Measurements from ENCODE around the gene EPHA7.

Gene EPHA7

GRCh38 chr6:93272211-93272610 is 147.1 kb downstream of the EPHA7 start:
- H3K4me1 ChIP-seq (ENCODE audit: control insufficient read depth, insufficient read depth, low read length), result no peaks in the 10 kb centered on the region
- no peak overlapping the region for H3K9ac ChIP-seq (ENCODE audit: low read length)
- H3K9me3 ChIP-seq (ENCODE audit: control insufficient read depth, low read length), result no peaks in the 10 kb centered on the region
- no peak overlapping the region for H3K4me3 ChIP-seq (ENCODE audit: low read length)
- no peaks in the 10 kb centered on the region for H3K36me3 ChIP-seq (ENCODE audit: control insufficient read depth, insufficient read depth, low read length)
- H3K27me3 ChIP-seq (ENCODE audit: control insufficient read depth, insufficient read depth, low read length), result no peaks in the 10 kb centered on the region

GRCh38 chr6:93266116-93266817 is 153.1 kb downstream of the EPHA7 start:
- H3K36me3 ChIP-seq (ENCODE audit: control insufficient read depth, insufficient read depth, low read length), result no peaks in the 10 kb centered on the region
- no peak overlapping the region for H3K4me3 ChIP-seq (ENCODE audit: low read length)
- no peaks in the 10 kb centered on the region for H3K9me3 ChIP-seq (ENCODE audit: control insufficient read depth, low read length)
- H3K9ac ChIP-seq (ENCODE audit: low read length), result no peak overlapping the region
- no peaks in the 10 kb centered on the region for H3K27me3 ChIP-seq (ENCODE audit: control insufficient read depth, insufficient read depth, low read length)
- H3K4me1 ChIP-seq (ENCODE audit: control insufficient read depth, insufficient read depth, low read length), result no peaks in the 10 kb centered on the region

GRCh38 chr6:93260881-93261280 is 158.5 kb downstream of the EPHA7 start:
- Histone ChIP-seq H3K9ac (ENCODE audit: low read length) (no peak overlapping the region), H3K4me3 (ENCODE audit: low read length) (no peak overlapping the region), H3K36me3 (ENCODE audit: control insufficient read depth, insufficient read depth, low read length) (no peaks in the 10 kb centered on the region), H3K9me3 (ENCODE audit: control insufficient read depth, low read length) (no peaks in the 10 kb centered on the region), H3K4me1 (ENCODE audit: control insufficient read depth, insufficient read depth, low read length) (no peaks in the 10 kb centered on the region), H3K27me3 (ENCODE audit: control insufficient read depth, insufficient read depth, low read length) (no peaks in the 10 kb centered on the region)

- Histone ChIP-seq H3K9me3 (ENCODE audit: control insufficient read depth, low read length) (no peaks in the 10 kb centered on the region), H3K4me3 (ENCODE audit: low read length) (no peak overlapping the region), H3K9ac (ENCODE audit: low read length) (no peak overlapping the region), H3K36me3 (ENCODE audit: control insufficient read depth, insufficient read depth, low read length) (no peaks in the 10 kb centered on the region), H3K27me3 (ENCODE audit: control insufficient read depth, insufficient read depth, low read length) (no peaks in the 10 kb centered on the region), H3K4me1 (ENCODE audit: control insufficient read depth, insufficient read depth, low read length) (no peaks in the 10 kb centered on the region)
Observed at GRCh38 chr6:93259332-93259731, 160.0 kb downstream of the EPHA7 start.

GRCh38 chr6:93252930-93253329 is 166.4 kb downstream of the EPHA7 start:
- no peaks in the 10 kb centered on the region for H3K27me3 ChIP-seq (ENCODE audit: control insufficient read depth, insufficient read depth, low read length)
- H3K9me3 ChIP-seq (ENCODE audit: control insufficient read depth, low read length), result no peaks in the 10 kb centered on the region
- no peaks in the 10 kb centered on the region for H3K4me1 ChIP-seq (ENCODE audit: control insufficient read depth, insufficient read depth, low read length)
- no peak overlapping the region for H3K9ac ChIP-seq (ENCODE audit: low read length)
- no peak overlapping the region for H3K4me3 ChIP-seq (ENCODE audit: low read length)
- H3K36me3 ChIP-seq (ENCODE audit: control insufficient read depth, insufficient read depth, low read length), result no peaks in the 10 kb centered on the region

- Histone ChIP-seq H3K4me1 (ENCODE audit: control insufficient read depth, insufficient read depth, low read length) (no peaks in the 10 kb centered on the region), H3K36me3 (ENCODE audit: control insufficient read depth, insufficient read depth, low read length) (no peaks in the 10 kb centered on the region), H3K27me3 (ENCODE audit: control insufficient read depth, insufficient read depth, low read length) (no peaks in the 10 kb centered on the region), H3K4me3 (ENCODE audit: low read length) (no peak overlapping the region), H3K9me3 (ENCODE audit: control insufficient read depth, low read length) (no peaks in the 10 kb centered on the region), H3K9ac (ENCODE audit: low read length) (no peak overlapping the region)
Observed at GRCh38 chr6:93248631-93249030, 170.7 kb downstream of the EPHA7 start.

- no peaks in the 10 kb centered on the region for H3K36me3 ChIP-seq (ENCODE audit: control insufficient read depth, insufficient read depth, low read length)
- H3K9ac ChIP-seq (ENCODE audit: low read length), result no peak overlapping the region
- H3K4me3 ChIP-seq (ENCODE audit: low read length), result no peak overlapping the region
- H3K9me3 ChIP-seq (ENCODE audit: control insufficient read depth, low read length), result no peaks in the 10 kb centered on the region
- H3K27me3 ChIP-seq (ENCODE audit: control insufficient read depth, insufficient read depth, low read length), result no peaks in the 10 kb centered on the region
- H3K4me1 ChIP-seq (ENCODE audit: control insufficient read depth, insufficient read depth, low read length), result no peaks in the 10 kb centered on the region
Observed at GRCh38 chr6:93243231-93243778, 176.1 kb downstream of the EPHA7 start.

- Histone ChIP-seq H3K9ac (ENCODE audit: low read length) (no peak overlapping the region), H3K4me1 (ENCODE audit: control insufficient read depth, insufficient read depth, low read length) (no peaks in the 10 kb centered on the region), H3K27me3 (ENCODE audit: control insufficient read depth, insufficient read depth, low read length) (no peaks in the 10 kb centered on the region), H3K36me3 (ENCODE audit: control insufficient read depth, insufficient read depth, low read length) (no peaks in the 10 kb centered on the region), H3K9me3 (ENCODE audit: control insufficient read depth, low read length) (no peaks in the 10 kb centered on the region), H3K4me3 (ENCODE audit: low read length) (no peak overlapping the region)
Observed at GRCh38 chr6:93242049-93242448, 177.3 kb downstream of the EPHA7 start.

- Histone ChIP-seq H3K9me3 (ENCODE audit: control insufficient read depth, low read length) (no peaks in the 10 kb centered on the region), H3K36me3 (ENCODE audit: control insufficient read depth, insufficient read depth, low read length) (no peaks in the 10 kb centered on the region), H3K4me3 (ENCODE audit: low read length) (no peak overlapping the region), H3K4me1 (ENCODE audit: control insufficient read depth, insufficient read depth, low read length) (no peaks in the 10 kb centered on the region), H3K27me3 (ENCODE audit: control insufficient read depth, insufficient read depth, low read length) (no peaks in the 10 kb centered on the region), H3K9ac (ENCODE audit: low read length) (no peak overlapping the region)
Observed at GRCh38 chr6:93238632-93239031, 180.7 kb downstream of the EPHA7 start.

GRCh38 chr6:93235775-93236174 is 183.6 kb downstream of the EPHA7 start:
- Histone ChIP-seq H3K4me1 (ENCODE audit: control insufficient read depth, insufficient read depth, low read length) (no peaks in the 10 kb centered on the region), H3K9ac (ENCODE audit: low read length) (no peak overlapping the region), H3K36me3 (ENCODE audit: control insufficient read depth, insufficient read depth, low read length) (no peaks in the 10 kb centered on the region), H3K27me3 (ENCODE audit: control insufficient read depth, insufficient read depth, low read length) (no peaks in the 10 kb centered on the region), H3K4me3 (ENCODE audit: low read length) (no peak overlapping the region), H3K9me3 (ENCODE audit: control insufficient read depth, low read length) (no peaks in the 10 kb centered on the region)

- Histone ChIP-seq H3K9ac (ENCODE audit: low read length) (no peak overlapping the region), H3K9me3 (ENCODE audit: control insufficient read depth, low read length) (no peaks in the 10 kb centered on the region), H3K27me3 (ENCODE audit: control insufficient read depth, insufficient read depth, low read length) (no peaks in the 10 kb centered on the region), H3K36me3 (ENCODE audit: control insufficient read depth, insufficient read depth, low read length) (no peaks in the 10 kb centered on the region), H3K4me3 (ENCODE audit: low read length) (no peak overlapping the region), H3K4me1 (ENCODE audit: control insufficient read depth, insufficient read depth, low read length) (no peaks in the 10 kb centered on the region)
Observed at GRCh38 chr6:93226822-93227221, 192.5 kb downstream of the EPHA7 start.

GRCh38 chr6:93222071-93222851 is 197.1 kb downstream of the EPHA7 start:
- H3K9ac ChIP-seq (ENCODE audit: low read length), result no peak overlapping the region
- H3K36me3 ChIP-seq (ENCODE audit: control insufficient read depth, insufficient read depth, low read length), result no peaks in the 10 kb centered on the region
- H3K4me3 ChIP-seq (ENCODE audit: low read length), result no peak overlapping the region
- H3K4me1 ChIP-seq (ENCODE audit: control insufficient read depth, insufficient read depth, low read length), result no peaks in the 10 kb centered on the region
- no peaks in the 10 kb centered on the region for H3K9me3 ChIP-seq (ENCODE audit: control insufficient read depth, low read length)
- no peaks in the 10 kb centered on the region for H3K27me3 ChIP-seq (ENCODE audit: control insufficient read depth, insufficient read depth, low read length)

All from mucosa of stomach (tissue), 1 donor.